Inflammatory macrophage treated with lipopolysaccharide for 4 hours (primary cell): Measurements from ENCODE around the gene NDUFAF8.

ENCODE experiments used
- DNase-seq: peaks from one replicate; pipeline ENCODE4 v3.0.0-alpha.2; 2020

The NDUFAF8 gene, protein sequence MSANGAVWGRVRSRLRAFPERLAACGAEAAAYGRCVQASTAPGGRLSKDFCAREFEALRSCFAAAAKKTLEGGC

DNA sequence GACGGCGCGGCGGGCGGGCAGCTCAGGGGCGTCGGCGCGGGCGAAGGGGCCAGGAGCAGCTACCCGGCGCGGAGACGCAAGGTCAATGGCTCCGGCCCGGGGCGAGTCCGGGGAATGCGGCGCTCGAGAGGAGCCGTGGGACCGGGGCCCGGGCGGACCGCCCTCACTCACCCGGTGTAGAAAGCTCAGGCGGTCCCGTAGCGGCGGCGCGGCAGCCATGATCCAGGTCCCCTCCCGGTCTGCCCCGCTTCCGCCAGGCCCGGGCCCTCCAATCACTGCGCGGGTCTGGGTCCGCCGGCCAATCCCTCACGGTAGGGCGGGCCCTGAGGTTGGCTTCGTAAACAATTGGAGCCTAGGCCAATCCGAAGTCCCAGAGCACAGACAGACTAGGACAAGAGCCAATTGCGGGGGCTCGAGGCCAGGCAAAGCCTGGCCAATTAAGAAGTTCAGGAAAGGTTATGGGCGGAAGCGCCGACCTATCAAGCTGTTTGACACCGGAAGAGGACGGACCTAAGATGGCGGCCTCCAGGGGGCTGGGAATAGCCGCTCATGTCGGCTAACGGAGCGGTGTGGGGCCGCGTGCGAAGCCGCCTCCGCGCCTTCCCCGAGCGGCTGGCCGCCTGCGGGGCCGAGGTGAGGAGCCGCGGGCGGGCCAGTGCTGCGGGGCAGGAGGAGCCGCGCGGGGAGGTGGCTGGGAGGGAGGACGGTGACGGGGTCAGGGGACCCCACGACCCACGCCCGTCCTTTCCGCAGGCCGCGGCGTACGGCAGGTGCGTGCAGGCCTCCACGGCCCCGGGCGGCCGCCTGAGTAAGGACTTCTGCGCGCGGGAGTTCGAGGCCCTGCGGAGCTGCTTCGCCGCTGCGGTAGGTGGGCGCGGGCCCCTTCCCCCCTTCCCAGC lies at the start of gene NDUFAF8, which contains the start of gene TEPSIN:
Gene NDUFAF8, plus strand, starts transcription at position 504 of the 899 bp plus-strand sequence. Its CDS starts 46 bp downstream, at position 550.
Gene TEPSIN, minus strand, starts transcription at position 241 of the 899 bp plus-strand sequence. Its CDS starts 22 bp downstream, at position 219.
- peak; percentile 100 for DNase-seq

DNA sequence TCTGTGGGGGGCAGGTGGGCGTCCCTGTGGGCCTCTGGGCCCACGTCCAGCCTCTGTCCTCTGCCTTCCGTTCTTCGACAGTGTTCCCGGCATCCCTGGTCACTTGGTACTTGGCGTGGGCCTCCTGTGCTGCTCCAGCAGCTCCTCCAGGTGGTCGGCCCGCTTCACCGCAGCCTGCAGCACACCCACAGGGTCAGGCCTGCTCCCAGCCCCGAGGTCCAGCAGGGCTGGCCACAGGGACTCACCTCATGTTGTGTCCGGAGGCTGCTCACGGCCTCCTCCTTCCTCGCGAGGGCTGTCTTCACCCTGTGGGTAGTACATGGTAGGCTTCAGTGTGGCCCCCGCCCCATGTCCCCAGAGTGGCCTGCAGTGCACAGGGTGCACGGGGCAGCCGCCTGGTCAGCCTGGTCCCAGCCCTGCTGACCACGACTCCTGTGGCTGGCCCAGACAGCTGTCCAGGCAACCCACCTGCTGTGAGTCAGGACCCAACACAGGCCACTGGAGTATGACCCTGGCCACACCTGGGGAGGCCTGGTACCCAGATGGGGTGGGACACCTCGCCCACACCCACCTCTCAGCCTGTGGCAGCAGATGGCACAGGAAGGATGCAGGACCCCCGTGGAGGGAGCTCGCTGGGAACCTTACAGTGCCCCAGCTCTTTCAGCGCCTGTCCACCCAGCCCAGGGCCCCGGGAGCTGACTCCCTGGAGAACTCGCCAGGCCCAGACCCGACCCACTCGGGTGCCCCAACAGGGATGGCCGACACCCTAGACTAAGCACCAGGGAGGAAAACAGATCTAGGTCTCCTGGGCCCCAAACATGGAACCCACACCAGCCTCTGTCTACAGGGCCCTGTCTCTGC lies 49.2 kb upstream of the NDUFAF8 start:
- peak; percentile 13 for DNase-seq

DNA sequence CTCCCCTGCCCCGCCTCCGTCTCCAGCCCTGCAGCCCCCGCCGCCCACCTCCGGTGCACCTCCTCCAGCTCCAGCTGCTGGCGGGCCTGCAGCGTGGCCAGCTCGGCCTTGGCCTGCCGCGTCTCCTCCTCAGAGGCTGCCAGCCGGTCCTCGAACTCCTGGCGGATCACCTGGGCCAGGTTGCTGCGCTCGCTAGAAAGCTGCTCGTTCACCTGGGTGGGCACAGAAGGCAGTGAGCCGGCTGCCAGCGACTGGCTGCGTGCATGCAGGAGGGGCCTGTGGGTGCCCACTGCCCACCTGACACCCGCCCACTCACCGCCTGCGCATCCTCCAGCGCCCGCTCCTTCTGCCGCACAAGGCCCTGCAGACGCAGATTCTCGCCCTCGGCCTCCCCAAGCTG lies 48.5 kb upstream of the NDUFAF8 start:
- DNase-seq, result no peak

DNA sequence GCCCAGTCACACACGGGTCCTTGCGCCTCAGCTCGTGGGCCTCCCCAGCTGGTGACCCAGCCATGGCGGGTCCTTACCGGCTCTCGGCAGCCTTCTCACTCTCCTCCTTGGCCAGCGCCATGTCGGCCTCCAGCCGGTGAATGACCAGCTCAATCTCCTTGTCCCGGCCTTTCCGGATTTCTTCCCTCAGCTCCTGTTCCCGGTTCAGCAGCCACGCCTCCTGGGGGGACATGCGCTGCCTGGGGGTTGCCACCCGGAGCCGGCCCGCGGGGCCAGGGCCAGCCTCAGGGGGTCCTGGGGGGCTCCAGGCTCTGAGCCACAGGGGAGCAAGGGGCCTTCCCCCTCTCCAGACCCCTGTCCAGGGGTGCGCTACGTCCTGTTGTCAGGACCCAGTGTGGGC lies 48.0 kb upstream of the NDUFAF8 start:
- DNase-seq, result no peak

DNA sequence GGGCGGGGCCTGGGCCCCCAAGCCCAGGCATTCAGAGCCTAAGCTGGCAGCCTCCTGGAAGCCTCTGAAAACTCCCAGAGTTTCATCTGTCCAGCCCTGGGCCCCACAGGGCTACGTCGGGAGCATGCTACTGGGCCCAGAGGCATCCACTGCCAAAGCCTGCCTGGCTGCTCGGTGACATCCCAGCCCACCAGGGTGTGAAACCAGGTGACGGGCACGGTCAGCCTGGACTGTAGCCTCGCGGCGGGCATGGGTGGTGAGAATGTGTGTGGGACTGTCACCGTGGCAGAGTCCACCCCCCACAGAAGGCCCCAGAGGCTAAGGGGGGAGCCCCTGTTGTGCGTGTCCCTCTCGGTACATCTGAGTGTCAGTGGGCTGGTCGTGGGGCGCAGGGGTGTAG lies 47.5 kb upstream of the NDUFAF8 start:
- DNase-seq, result no peak

DNA sequence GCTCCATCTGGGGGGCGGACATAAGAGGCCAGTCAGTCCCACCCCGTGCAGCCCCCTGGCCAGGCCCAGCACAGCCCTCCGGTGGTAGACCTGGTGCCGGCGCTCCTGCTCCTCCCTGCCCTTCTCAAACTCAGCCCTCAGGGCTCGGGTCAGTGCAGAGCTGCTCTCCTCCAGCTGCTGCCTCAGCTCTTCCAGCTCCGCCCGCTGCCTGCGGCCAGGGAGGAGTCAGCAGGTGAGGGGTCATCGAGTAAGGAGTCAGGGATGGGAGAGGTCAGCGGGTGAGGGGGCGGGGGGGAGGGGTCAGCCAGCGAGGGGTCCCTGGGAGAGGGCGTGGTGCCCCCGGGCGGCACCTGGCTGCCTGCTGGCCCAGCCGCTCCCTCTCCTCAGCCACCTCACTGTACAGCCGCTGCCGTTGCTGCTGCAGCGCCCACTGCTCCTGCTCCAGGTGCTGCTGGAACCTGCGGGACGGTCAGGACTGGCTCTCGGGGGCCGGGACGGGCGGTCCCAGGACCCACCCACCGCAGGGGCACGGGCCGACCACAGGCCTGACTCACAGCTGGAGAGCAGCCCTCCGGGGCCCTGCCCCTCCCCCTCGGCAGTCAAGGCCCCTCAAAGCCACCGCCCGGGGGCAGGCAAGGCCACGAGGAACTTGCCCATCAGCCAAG lies 46.6 kb upstream of the NDUFAF8 start:
- DNase-seq, result no peak

DNA sequence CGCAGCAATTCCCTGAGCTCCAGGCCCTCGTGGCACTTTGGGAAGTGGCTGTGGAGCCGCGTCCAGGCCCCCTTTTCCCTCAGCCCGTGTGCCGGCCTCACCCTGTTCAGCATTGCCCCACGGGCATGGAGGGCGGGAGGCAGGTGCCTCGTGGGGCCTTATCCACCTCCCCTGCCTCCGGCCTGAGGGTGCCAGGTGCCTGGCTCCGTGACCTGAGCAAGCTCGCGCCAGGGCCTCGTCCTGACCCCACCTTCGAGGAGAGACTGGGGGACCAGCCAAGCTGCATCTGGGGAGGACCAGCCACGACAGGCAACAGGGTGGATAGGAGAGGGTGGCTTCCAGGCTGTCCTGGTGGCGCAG lies 46.1 kb upstream of the NDUFAF8 start:
- DNase-seq, result no peak

DNA sequence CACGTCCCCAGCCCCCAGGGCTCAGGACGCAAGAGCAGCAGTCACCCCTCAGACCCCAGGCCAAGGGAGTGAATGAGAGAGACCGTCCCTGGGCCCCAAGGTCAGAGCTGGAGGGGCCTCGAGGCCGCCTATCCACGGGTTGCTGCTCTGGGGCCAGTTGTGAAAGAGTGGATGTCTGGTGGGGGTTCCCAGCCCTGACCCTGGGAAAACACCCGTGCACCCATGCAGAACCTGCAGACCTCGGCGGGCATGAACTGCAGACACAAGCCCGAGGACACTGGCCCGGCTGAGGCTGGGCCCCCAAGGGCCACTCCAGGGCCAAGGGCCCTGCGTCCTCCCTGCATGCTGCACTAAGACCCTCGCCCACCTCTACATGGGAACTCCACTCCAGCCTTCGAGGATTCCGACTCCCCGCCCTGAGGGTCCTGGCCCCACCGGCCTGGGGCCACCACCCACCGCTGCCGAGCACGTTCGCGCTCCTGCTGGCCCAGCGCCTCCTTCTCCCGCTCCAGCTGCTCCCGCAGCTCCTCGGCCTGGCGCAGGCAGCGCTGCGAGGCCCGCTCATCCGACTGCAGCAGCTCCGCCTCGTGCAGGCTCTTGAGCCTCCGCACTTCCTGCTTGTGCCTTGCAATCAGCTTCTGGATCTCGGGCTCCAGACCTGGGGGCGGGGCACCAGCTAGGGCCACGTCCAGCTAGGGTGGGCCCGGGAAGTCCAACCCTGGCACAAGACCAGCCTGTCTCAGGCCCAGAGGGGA lies 45.5 kb upstream of the NDUFAF8 start:
- no peak for DNase-seq

DNA sequence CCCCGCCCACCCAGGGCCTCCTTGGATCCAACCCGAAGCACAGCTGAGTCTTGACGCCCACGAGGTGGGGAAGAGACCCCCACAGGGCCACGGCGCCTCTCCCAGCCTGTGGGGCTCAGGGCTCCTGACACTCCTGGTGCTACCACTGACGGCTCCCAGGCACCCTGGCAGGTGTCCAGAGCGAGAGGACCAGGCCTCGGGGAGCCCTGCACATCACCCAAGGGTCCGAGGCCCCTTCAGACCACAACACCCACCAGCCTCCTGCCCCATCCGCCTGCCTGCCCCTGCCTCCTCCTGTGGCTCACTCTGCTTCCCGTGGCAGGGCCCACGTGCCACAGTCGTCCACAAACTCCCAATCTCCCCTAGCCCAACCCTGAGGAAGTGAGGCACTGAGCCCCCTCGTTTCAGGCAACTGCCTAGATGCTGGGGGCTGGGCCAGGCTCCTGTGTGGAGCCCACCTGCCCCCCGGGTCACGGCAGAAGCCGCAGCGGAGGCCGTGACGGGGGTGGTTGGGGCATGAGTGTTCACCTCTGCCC lies 44.8 kb upstream of the NDUFAF8 start:
- no peak for DNase-seq

DNA sequence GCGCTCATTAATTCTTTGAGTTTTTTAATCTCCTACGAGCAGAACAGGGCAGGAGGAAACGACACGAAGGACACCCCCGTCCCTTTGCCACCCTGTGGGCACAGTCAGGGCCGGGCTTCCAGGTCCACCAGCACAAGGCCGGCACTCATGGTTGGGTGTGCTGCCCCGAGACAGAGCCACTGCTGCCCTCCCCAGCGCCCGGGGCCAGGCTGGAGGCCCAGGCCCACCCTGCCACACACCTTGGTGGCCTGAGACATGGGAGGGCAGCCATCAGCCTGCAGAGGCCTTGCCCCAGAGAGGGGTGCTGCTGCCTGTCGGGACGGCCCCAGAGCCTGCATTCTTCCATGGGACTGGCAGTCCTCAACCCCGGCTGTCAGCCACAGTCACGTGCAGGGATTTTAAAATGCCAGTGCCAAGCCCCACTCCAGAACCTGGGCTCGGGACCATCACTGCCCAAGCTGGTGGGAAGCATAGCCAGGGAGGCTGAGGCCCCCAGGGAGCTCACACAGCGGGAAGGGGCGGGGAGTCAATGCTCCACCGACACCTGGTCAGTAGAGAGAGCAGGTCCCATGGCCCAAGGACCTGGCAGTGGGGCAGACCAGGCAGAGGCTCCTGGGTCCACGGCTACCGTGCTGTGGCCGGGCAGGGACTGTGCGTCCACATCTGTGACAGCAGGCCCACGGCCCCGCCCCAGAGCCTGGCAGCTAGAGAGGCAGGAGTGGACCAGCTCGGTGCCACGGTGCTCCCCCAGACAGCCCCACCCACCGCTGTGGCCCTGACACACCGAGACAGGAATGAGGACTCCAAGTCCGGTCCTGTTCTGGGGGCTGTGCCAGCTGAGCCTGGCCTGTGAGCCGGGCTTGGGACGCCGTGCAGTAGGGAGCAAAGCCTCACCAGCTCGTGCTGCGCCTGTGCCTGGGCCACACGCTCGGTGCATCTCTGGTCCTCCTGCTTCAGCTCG lies 43.9 kb upstream of the NDUFAF8 start:
- no peak for DNase-seq

DNA sequence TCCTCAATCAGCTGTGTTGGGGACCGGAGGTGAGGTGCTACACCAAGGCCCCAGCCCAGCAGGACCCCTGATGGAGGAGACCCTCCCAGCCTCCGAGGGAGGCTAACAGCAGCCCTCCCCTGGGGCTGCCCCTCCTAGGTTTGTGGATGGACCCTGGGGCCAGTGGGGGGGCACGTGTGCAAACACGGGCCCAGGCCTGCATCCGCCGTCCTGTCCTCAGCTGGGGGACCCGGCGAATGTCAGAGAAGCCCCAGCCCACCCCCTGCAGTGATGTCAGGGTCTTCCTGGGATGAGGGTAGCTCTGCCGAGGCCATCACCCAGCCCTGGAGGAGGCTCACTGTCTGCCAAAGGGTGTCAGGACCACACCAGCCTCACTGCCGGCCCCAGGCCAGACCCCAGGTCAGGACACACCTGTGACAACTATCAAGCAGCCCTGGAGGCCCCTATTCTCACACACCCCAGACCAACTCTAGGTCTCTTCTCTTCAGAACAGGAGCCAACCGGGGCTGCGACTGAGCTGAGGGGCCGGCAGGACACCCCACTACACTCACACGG lies 43.1 kb upstream of the NDUFAF8 start:
- no peak for DNase-seq

DNA sequence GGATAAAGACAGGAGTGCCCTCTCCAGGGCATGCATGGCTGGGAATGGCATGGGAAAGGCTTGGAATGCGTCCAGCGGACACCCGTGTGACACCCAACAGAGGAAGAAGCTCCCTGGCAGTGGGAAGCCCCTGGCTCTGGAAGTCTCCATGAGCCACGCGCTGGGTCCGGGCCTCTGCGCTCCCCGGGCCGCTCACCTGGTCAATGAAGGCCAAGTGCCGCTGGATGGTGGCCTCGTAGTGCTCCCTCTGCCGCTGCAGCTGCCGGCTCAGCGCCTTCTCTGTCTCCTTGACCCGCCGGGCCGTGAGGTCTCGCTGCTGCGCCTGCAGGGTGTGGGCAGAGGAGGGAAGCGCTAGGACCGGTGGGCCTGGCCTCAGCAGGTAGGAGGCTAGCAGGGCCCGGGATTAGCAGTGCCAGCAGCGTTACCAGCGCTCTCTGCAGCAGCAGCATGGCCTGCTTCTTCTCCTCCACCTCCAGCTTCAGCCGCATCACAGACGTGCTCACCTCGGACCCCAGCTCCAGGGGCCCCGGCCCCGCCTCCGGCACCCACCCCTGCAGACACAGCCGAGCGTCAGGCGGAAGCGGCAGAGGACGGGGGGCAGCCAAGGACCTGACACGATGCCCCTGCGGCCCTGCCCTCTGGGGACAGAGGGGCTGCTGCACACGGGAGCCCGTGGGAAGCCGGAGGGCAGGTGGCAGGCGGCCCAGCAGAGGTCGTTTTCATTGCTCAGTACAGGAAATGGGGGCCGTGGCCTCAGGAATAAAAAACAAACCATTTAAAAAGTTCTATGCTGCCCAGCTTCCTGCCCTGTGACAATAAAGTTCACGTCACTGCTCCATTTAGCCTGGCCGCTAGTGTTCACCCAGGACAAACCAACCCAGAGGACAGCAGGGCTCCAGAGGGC lies 42.4 kb upstream of the NDUFAF8 start:
- DNase-seq, result no peak

DNA sequence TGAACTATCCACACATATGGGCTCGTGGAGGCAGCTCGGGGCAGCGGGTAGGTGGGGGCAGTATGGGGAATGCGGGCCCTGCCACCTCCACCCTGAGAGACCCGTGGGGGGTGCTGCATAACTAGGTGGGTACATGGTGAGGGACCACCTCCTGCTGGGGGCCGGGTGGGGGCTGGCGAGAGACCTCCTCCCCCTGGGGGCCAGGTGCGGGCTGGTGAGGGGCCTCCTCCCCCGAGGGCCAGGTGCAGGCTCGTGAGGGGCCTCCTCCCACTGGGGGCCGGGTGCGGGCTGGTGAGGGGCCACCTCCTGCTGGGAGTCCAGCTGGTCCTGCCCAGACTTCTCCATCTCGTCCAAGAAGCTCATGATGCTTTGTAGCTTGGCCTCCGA lies 41.7 kb upstream of the NDUFAF8 start:
- no peak for DNase-seq

DNA sequence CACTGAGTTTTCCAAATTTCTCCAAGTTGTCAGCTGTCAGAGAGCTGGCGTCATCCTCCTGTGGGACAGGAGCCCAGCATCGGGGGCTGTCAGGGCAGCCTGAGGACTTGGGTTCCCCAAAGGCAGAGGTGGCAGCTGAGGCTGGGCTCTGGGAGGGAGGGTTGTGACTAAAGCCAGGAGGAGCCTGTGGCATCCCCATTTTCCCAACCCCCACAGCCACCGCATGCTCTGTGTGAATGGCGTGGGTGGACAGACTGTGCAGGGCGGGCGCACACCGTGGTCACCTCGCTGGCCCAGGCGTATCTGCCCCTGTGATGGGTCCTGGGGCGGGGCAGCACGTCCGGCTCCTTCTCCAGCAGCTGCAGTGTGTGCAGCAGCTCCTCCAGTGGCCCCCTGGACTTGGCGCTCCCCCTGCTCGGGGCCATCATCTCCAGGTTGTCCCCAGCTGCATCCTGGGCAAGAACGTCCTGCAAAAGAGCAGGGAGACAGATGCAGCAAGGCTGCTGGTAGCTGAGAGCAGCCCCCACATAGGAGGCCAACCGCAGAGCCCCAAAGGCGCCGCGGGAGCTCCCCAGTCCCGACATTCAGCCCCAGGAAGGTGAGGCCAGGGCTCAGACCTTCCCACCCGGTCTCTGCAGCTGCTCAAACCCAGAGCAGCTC lies 41.2 kb upstream of the NDUFAF8 start:
- DNase-seq, result no peak

DNA sequence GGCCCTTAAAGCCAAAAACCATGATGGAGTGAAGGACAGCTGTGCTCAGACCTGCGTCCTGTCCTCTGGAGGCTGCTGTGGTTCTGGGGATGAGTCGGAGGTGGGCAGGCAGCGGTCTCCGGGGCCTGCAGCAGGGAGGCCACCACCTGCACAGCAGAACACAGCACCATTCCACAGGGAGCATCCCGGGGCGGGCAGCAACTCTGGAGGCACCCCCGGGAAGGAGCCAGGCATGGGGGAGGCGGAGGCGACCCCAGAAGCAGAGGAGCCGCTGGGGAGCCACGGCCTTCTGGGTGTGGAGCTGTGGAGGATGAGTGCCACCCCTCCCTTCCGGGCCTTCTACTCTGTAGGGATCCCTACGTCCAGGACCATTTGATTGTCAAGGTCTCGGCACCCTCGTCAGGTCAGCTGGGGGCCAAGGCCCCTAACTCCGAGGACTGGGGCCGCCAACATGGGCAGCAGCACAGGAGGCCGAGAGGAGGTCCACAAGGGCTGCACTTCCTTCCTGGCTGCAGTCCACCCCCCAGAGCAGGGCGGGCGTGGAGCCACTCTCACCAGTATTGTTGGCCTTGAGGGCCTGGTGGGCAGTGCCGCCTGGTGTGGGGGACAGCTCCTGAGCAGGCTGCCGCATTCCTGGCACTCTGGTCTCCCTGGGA lies 40.2 kb upstream of the NDUFAF8 start:
- DNase-seq, result no peak

DNA sequence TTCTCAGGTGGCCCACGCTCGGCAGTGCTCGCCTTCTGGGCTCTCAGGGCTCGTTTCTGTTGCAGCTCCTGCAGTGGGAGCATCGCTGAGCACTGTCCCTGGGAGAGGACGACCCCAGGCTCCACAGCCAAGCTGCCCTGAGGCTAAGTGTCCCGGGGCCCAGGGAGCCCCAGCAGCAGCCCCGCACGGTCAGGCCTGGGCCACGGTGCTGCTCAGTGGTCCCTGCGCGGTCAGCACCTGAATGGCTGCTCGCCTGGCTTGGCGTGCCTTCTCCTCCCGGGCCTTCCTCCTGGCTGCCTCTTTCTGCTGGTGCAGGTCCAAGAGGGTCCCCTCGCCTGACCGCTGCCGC lies 39.7 kb upstream of the NDUFAF8 start:
- no peak for DNase-seq

DNA sequence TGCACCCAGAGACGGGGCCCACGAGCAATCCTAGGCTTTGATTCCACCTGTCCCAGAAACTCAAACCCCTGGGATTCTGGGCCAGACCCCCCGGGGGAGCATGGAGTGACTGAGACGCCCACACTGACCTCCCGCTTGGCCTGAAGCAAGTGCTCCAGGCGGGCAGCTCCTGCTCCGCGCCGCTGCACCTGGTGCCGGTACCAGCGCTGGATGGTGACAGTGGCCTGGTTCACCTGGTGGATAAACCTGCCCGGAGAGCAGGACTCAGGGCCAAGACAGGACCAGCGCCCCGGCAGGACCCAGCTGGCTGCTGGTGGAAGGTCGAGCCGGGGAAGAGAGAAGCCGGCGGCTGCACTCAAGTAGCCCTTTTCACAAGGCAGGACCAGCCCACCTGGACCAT lies 38.9 kb upstream of the NDUFAF8 start:
- DNase-seq, result no peak
